ENCODE measurements around the gene MPO.

MPO gene

GRCh38 chr17:58328195-58329034, 47.7 kb upstream of the MPO start, which contains the start of gene TSPOAP1:
TSS of gene TSPOAP1 (minus strand) at chr17:58328795. CDS start at chr17:58327920, 875 bp downstream.
- Histone ChIP-seq H4K20me1 (ENCODE audit: control insufficient read depth, insufficient read depth, low read depth, low read length) (peaks cover 9% of the 10 kb centered on the region; the same call in 1 of the 2 replicates), H3K9me2 (replicated peaks; ENCODE audit: control insufficient read depth, low read length) (no peaks in the 10 kb centered on the region), H3K4me3 (ENCODE audit: low read length) (peak within 1 kb of the TSS; percentile 78), H3K9me3 (ENCODE audit: control insufficient read depth, insufficient read depth, low read length) (no peaks in the 10 kb centered on the region), H3K4me1 (ENCODE audit: control insufficient read depth, low read length) (peaks cover 44% of the 10 kb centered on the region), H3K4me2 (ENCODE audit: low read length) (peak within 1 kb of the TSS; percentile 98), H3K27ac (ENCODE audit: low read depth, low read length) (peak within 1 kb of the TSS; percentile 100), H3K36me3 (ENCODE audit: control insufficient read depth, low read length) (peaks cover 28% of the 10 kb centered on the region), H3F3A (ENCODE audit: control insufficient read depth, insufficient read depth) (peaks cover 42% of the 10 kb centered on the region), H3K79me2 (ENCODE audit: control insufficient read depth, low read length) (peaks cover 25% of the 10 kb centered on the region), H3K27me3 (ENCODE audit: control insufficient read depth, low read length) (peaks cover 55% of the 10 kb centered on the region)
- no peak for TF ChIP-seq CTCF (IDR thresholded peaks at IDR 0.05; ENCODE audit: low read depth, low read length, poor library complexity, severe bottlenecking)
- no peak for TF ChIP-seq EZH2phosphoT487 (IDR thresholded peaks at IDR 0.05; ENCODE audit: borderline replicate concordance, low read length)

- peaks cover 38% of the 10 kb centered on the region for H3F3A ChIP-seq (ENCODE audit: control insufficient read depth, insufficient read depth)
- peaks cover 24% of the 10 kb centered on the region for H3K36me3 ChIP-seq (ENCODE audit: control insufficient read depth, low read length)
- TF ChIP-seq EZH2phosphoT487 (IDR thresholded peaks at IDR 0.05; ENCODE audit: borderline replicate concordance, low read length): no peak
- H3K27me3 ChIP-seq (ENCODE audit: control insufficient read depth, low read length): peaks cover 61% of the 10 kb centered on the region
- H3K9me3 ChIP-seq (ENCODE audit: control insufficient read depth, insufficient read depth, low read length): no peaks in the 10 kb centered on the region
- H4K20me1 ChIP-seq (ENCODE audit: control insufficient read depth, insufficient read depth, low read depth, low read length): peaks cover 9% of the 10 kb centered on the region; the same call in 1 of the 2 replicates
- peaks cover 19% of the 10 kb centered on the region for H3K79me2 ChIP-seq (ENCODE audit: control insufficient read depth, low read length)
- H3K9me2 ChIP-seq (replicated peaks; ENCODE audit: control insufficient read depth, low read length): no peaks in the 10 kb centered on the region
- H3K27ac ChIP-seq (ENCODE audit: low read depth, low read length): peak overlapping the region; percentile 100
- peak overlapping the region; percentile 98; the same call in 1 of the 2 replicates for H3K4me2 ChIP-seq (ENCODE audit: low read length)
- H3K4me1 ChIP-seq (ENCODE audit: control insufficient read depth, low read length): peaks cover 38% of the 10 kb centered on the region
- peak overlapping the region; percentile 41 for H3K4me3 ChIP-seq (ENCODE audit: low read length)
Observed at GRCh38 chr17:58327363-58328194, 46.8 kb upstream of the MPO start.

GRCh38 chr17:58326609-58327362, 46.1 kb upstream of the MPO start:
- TF ChIP-seq CTCF (IDR thresholded peaks at IDR 0.05; ENCODE audit: low read depth, low read length, poor library complexity, severe bottlenecking) (no peak), EZH2phosphoT487 (IDR thresholded peaks at IDR 0.05; ENCODE audit: borderline replicate concordance, low read length) (no peak)
- peaks cover 38% of the 10 kb centered on the region for H3K4me1 ChIP-seq (ENCODE audit: control insufficient read depth, low read length)
- no peak overlapping the region for H3K4me2 ChIP-seq (ENCODE audit: low read length)
- peaks cover 62% of the 10 kb centered on the region for H3K27me3 ChIP-seq (ENCODE audit: control insufficient read depth, low read length)
- H3F3A ChIP-seq (ENCODE audit: control insufficient read depth, insufficient read depth): peaks cover 32% of the 10 kb centered on the region
- peaks cover 14% of the 10 kb centered on the region for H3K79me2 ChIP-seq (ENCODE audit: control insufficient read depth, low read length)
- no peak overlapping the region for H3K27ac ChIP-seq (ENCODE audit: low read depth, low read length)
- peaks cover 18% of the 10 kb centered on the region for H3K36me3 ChIP-seq (ENCODE audit: control insufficient read depth, low read length)
- no peaks in the 10 kb centered on the region for H3K9me2 ChIP-seq (replicated peaks; ENCODE audit: control insufficient read depth, low read length)
- peaks cover 4% of the 10 kb centered on the region; the same call in 1 of the 2 replicates for H4K20me1 ChIP-seq (ENCODE audit: control insufficient read depth, insufficient read depth, low read depth, low read length)
- no peak overlapping the region for H3K4me3 ChIP-seq (ENCODE audit: low read length)
- no peaks in the 10 kb centered on the region for H3K9me3 ChIP-seq (ENCODE audit: control insufficient read depth, insufficient read depth, low read length)
